Activated T-cell treated with anti-CD3 and anti-CD28 coated beads, Interleukin-2, amount 50 U/mL, for 48 hours (primary cell): Measurements from ENCODE around the gene FOXP1.

Experiments
- DNase-seq, 2 experiments: peaks; one replicate each; pipeline ENCODE4 v3.0.0-alpha.2; 2020

The FOXP1 gene

GRCh38 chr3:71112576-71112975 lies 471.0 kb downstream of the FOXP1 start:
- DNase-seq: no peak

- DNase-seq: peak in 1 of 2 experiments; percentile 60
Measured at GRCh38 chr3:71111784-71112440, 471.6 kb downstream of the FOXP1 start.

- DNase-seq: no peak
Measured at GRCh38 chr3:71110385-71111222, 472.9 kb downstream of the FOXP1 start.

- no peak for DNase-seq
Measured at GRCh38 chr3:71109977-71110285, 473.6 kb downstream of the FOXP1 start.

GRCh38 chr3:71109241-71109976 lies 474.1 kb downstream of the FOXP1 start:
- DNase-seq: no peak

GRCh38 chr3:71107926-71108325 lies 475.6 kb downstream of the FOXP1 start:
- DNase-seq: no peak

GRCh38 chr3:71104976-71105375 lies 478.6 kb downstream of the FOXP1 start:
- no peak for DNase-seq

GRCh38 chr3:71104556-71104955 lies 479.0 kb downstream of the FOXP1 start:
- DNase-seq: no peak

- DNase-seq: no peak
Measured at GRCh38 chr3:71104121-71104541, 479.4 kb downstream of the FOXP1 start.

GRCh38 chr3:71103430-71103921 lies 480.1 kb downstream of the FOXP1 start:
- no peak for DNase-seq

GRCh38 chr3:71102111-71102983 lies 481.2 kb downstream of the FOXP1 start:
- DNase-seq: no peak

- DNase-seq: no peak
Measured at GRCh38 chr3:71101626-71102025, 481.9 kb downstream of the FOXP1 start.

- DNase-seq: no peak
Measured at GRCh38 chr3:71101014-71101413, 482.5 kb downstream of the FOXP1 start.

GRCh38 chr3:71099997-71100719 lies 483.4 kb downstream of the FOXP1 start:
- no peak for DNase-seq

GRCh38 chr3:71097557-71097956 lies 486.0 kb downstream of the FOXP1 start:
- DNase-seq: no peak

- no peak for DNase-seq
Measured at GRCh38 chr3:71095511-71096291, 487.8 kb downstream of the FOXP1 start.

GRCh38 chr3:71094658-71095209 lies 488.8 kb downstream of the FOXP1 start:
- DNase-seq: no peak

- DNase-seq: no peak
Measured at GRCh38 chr3:71092665-71093064, 490.9 kb downstream of the FOXP1 start.

GRCh38 chr3:71090207-71090606 lies 493.3 kb downstream of the FOXP1 start:
- no peak for DNase-seq

- no peak for DNase-seq
Measured at GRCh38 chr3:71089271-71089847, 494.2 kb downstream of the FOXP1 start.
